Adrenal gland (tissue), 12 donors: ENCODE data around the gene SHISA7. TPM values are rescaled to one million over a fixed set of nuclear protein-coding genes. Genes with fewer than 3 reads are reported as not detected.

ENCODE experiments used
- DNase-seq, 7 donors: peaks; one replicate each; pipeline ENCODE4 v3.0.0-alpha.2; 2019 to 2020
- H3K27ac ChIP-seq, 5 donors: fragments of 200-600 bp; sonication (generic) in 4 of 5; 1 replicate in 3 of 5; 2 replicates in 2 of 5; pipeline versions ENCODE4 v1.5.1 to v1.8.0; 2016 to 2020; ENCODE audit warnings: mild to moderate bottlenecking in 1 of 5
- H3K27me3 ChIP-seq: fragments of 200-600 bp; 2 replicates; pipeline ENCODE4 v1.8.0; 2021
- H3K36me3 ChIP-seq, 2 donors: fragments of 200-600 bp; replicated peaks in 1 of 2; 1 replicate in 1 of 2; 2 replicates in 1 of 2; pipeline versions ENCODE4 v1.5.1 to v1.8.0; 2018 to 2022
- H3K4me1 ChIP-seq, 2 donors: fragments of 200-600 bp; replicated peaks in 1 of 2; 1 replicate in 1 of 2; 2 replicates in 1 of 2; pipeline versions ENCODE4 v1.5.1 to v1.8.0; 2018 to 2021
- H3K4me3 ChIP-seq, 4 donors: fragments of 200-600 bp; sonication (generic) in 3 of 4; one replicate each; pipeline ENCODE4 v1.5.1; 2016 to 2018
- H3K9me3 ChIP-seq, 3 donors: fragments of 200-600 bp; sonication (generic) in 1 of 3; replicated peaks in 1 of 3; 1 replicate in 2 of 3; 2 replicates in 1 of 3; pipeline versions ENCODE4 v1.5.1 to v1.8.0; 2016 to 2021
- POLR2A ChIP-seq, 2 donors: fragments of 450-650 bp; IDR thresholded peaks; one replicate each; pipeline ENCODE4 v1.6.1; 2017; ENCODE audit warnings: antibody characterized with exemption in 2 of 2, mild to moderate bottlenecking in 2 of 2, moderate library complexity in 1 of 2
- whole genome bisulfite sequencing, 4 donors: extraction: QIAGEN DNeasy Blood & Tissue Kit in 2 of 4; methylation state at CpG; one replicate each; pipeline versions ENCODE4 v1.1.5 to v1.1.7; 2013 to 2017; 5-methylcytosine and 5-hydroxymethylcytosine counted together
- intact Hi-C, 2 donors: fragments of 100-400 bp; cut with DNase I; formaldehyde crosslinking; loops; one replicate each; pipeline versions ENCODE4 v1.14.1 to v1.15.0; 2022 to 2023
- polyA plus RNA-seq, 3 donors: library from polyadenylated mRNA; stranded (reverse); fragments of 200-250 nt in 2 of 3; fragments of 350-450 nt in 1 of 3; fragmentation: Illumina TruSeq in 1 of 3; extraction: RNeasy Lipid Tissue Mini Kit (QIAGEN cat#74804) in 1 of 3; gene quantifications; one replicate each; pipeline ENCODE4 v1.2.3, GENCODE V29; 2013 to 2014
- total RNA-seq, 9 donors: library from RNA; depleted of rRNA in 4 of 9; stranded (reverse); fragments of >200 nt in 4 of 9; fragments of 120-200 nt in 1 of 9; fragmentation: NEBNext Ultra II Directional in 1 of 9; extraction: Animal tissue kit (Norgen Biotek cat#: 25700) in 1 of 9; gene quantifications; one replicate each; pipeline versions ENCODE4 v1.1.0 to v1.2.4, GENCODE V29; 2013 to 2023
- TF ChIP-seq, protein P1 (sequence below), 6 experiments: fragments of 450-650 bp in 4 of 6; fragments of 200-600 bp in 2 of 6; sonication (generic) in 1 of 6; IDR thresholded peaks; 1 replicate in 5 of 6; 2 replicates in 1 of 6; pipeline versions ENCODE4 v1.5.1 to v1.8.0; 2016 to 2021; ENCODE audit warnings: antibody characterized with exemption in 6 of 6, mild to moderate bottlenecking in 2 of 6, moderate library complexity in 1 of 6
- donor health status: healthy with polysubstance abuse.
- donor health status: Bipolar disorder and iron deficiency.
- donor health status: DM: yes; HTN: yes; CAD: no.
- donor health status: DM: no; HTN: no; CAD: no.
- donor health status: DM: no; HTN: no; CAD: no.
- donor health status: DM: yes; HTN: yes; CAD: no.

Gene SHISA7
- total and polyA plus RNA-seq, 12 donors, result 0.08 to 1.3 (median 0.44) TPM; not detected in 4

DNA sequence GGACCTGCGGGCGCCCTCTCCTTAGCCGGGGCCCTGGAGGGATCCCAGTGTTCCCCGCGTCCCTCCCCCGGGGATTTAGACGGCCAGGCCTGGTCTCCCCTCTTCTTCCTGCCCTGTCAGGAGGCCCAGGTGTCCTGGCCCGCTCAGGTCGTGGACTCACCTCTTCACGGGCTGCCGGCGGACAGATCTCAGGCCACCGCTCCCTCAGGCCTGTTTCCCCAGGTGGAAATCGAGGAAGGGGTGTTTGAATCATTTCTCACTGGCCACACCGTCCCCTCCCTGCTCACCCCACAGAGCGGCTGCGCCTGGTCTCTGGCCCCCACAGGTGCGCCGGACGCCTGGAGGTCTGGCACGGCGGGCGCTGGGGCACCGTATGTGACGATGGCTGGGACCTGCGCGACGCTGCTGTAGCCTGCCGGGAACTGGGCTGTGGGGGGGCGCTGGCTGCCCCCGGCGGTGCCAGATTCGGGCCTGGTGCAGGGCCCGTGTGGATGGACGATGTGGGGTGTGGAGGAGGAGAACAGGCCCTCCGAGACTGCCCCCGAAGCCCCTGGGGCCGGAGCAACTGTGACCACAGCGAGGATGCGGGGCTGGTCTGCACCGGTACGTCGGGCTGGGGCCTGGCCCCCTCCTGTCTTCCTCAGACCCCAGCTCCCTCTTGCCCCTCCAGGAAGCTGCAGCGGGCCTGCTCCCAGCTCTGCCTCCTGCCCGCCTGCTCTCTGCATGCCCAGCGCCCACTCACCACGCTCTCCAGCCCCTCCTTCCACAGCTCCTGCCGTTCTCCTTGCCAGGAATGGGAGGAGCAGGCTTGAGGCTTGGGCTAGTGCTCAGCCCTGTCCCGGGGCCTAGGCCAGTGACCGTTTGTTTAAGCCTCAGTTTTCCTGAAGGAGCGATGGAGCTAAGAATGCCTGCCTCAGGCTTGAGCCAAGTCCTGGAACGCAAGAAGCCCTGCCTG, 47.7 kb upstream of the SHISA7 start:
- DNase-seq, result no peak
- Histone ChIP-seq H3K36me3 (no peaks in the 10 kb centered on the region), H3K27me3 (no peaks in the 10 kb centered on the region), H3K9me3 (no peaks in the 10 kb centered on the region), H3K27ac (no peak overlapping the region), H3K4me1 (peaks cover 22 to 24% of the 10 kb centered on the region in 2 donors), H3K4me3 (no peak overlapping the region)
- intact Hi-C loops, result no loop called here
- TF ChIP-seq POLR2A (IDR thresholded peaks at IDR 0.05), result no peak
- TF ChIP-seq, protein P1, sequence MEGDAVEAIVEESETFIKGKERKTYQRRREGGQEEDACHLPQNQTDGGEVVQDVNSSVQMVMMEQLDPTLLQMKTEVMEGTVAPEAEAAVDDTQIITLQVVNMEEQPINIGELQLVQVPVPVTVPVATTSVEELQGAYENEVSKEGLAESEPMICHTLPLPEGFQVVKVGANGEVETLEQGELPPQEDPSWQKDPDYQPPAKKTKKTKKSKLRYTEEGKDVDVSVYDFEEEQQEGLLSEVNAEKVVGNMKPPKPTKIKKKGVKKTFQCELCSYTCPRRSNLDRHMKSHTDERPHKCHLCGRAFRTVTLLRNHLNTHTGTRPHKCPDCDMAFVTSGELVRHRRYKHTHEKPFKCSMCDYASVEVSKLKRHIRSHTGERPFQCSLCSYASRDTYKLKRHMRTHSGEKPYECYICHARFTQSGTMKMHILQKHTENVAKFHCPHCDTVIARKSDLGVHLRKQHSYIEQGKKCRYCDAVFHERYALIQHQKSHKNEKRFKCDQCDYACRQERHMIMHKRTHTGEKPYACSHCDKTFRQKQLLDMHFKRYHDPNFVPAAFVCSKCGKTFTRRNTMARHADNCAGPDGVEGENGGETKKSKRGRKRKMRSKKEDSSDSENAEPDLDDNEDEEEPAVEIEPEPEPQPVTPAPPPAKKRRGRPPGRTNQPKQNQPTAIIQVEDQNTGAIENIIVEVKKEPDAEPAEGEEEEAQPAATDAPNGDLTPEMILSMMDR (IDR thresholded peaks at IDR 0.05), result no peak
- WGBS, 4 donors, result 81 to 86% (median 84%) methylated on average over 13 to 52 of the region's 52 CpGs

DNA sequence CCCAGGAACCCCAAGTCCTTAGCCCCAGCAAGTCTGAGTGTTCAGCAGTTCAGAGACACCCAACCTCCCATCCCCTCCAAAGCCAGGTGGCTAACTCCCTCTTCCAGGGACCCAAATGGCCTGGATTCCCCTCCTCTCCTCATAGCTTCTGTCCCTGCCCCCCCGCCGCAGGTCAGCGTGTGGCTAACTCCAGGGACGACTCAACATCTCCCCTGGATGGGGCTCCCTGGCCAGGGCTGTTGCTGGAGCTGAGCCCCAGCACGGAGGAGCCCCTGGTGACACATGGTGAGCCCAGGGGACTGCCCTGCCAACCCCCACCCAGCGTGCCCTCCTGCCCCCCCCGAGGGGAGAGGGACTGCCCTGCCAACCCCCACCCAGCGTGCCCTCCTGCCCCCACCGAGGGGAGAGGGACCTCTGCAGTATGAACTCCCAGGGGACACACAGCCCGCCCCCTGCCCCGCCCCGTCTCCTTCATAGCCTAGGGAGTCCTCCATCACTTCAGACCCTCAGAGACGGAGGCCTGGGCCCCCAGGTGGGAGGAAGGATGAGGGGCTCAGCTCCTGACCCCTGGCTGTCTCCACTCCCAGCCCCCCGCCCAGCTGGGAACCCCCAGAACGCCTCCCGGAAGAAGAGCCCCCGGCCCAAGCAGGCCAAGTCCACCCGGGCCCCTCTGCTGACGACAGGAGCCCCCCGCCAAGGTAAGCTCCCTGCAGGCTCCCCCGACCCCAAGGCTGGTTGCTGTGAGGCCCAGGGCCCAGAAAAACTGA, 46.8 kb upstream of the SHISA7 start:
- H3K27ac ChIP-seq, result no peak overlapping the region
- H3K4me3 ChIP-seq, result no peak overlapping the region
- intact Hi-C loops, result no loop called here
- H3K36me3 ChIP-seq, result no peaks in the 10 kb centered on the region
- peak in 1 of 7 donors; percentile 28 for DNase-seq
- 49 to 83% (median 71%) methylated on average over 4 to 21 of the region's 21 CpGs for WGBS, 4 donors
- TF ChIP-seq, protein P1 (IDR thresholded peaks at IDR 0.05), result no peak
- TF ChIP-seq POLR2A (IDR thresholded peaks at IDR 0.05), result no peak
- H3K4me1 ChIP-seq, result peaks cover 30 to 32% of the 10 kb centered on the region in 2 donors
- H3K27me3 ChIP-seq, result no peaks in the 10 kb centered on the region
- no peaks in the 10 kb centered on the region for H3K9me3 ChIP-seq

DNA sequence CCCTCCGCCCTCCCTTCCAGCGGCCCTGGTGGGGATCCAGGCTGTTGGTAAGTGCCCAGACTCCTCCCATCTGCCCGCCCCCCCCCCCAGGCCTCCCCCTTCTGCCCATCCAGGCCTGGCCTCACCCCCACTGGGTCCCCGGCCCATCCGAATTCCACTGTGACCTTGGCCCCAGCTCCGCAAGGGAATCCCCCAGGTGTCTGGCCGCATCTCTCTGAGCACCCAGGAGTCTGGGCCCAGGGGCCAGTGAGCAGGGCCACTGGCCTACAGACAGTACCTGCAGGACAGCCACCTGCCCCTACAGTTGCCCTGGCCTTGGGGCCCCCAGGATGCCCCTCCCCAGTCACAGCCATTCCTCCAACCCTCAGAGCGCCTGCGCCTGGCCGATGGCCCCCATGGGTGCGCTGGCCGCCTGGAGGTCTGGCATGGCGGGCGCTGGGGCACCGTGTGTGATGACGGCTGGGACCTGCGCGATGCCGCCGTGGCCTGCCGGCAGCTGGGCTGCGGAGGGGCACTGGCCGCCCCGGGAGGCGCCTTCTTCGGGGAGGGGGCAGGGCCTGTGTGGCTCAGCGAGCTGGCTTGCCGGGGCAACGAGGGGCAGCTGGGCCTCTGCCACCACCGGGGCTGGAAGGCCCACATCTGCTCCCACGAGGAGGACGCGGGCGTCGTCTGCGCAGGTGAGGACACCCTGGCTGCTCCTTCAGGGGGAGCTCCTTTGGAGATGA, 46.0 kb upstream of the SHISA7 start:
- WGBS, 4 donors, result 58 to 67% (median 63%) methylated on average over 9 to 36 of the region's 36 CpGs; no CpG with 5 or more reads in 1 of the 4 donors
- Histone ChIP-seq H3K4me3 (no peak overlapping the region), H3K4me1 (peaks cover 37 to 38% of the 10 kb centered on the region in 2 donors), H3K36me3 (no peaks in the 10 kb centered on the region), H3K27me3 (no peaks in the 10 kb centered on the region), H3K9me3 (no peaks in the 10 kb centered on the region), H3K27ac (no peak overlapping the region)
- intact Hi-C loops, result no loop called here
- no peak for TF ChIP-seq POLR2A (IDR thresholded peaks at IDR 0.05)
- TF ChIP-seq, protein P1 (IDR thresholded peaks at IDR 0.05), result no peak
- DNase-seq, result no peak
